SH-SY5Y (cell line): ENCODE data around the gene XDH.

Experiments
- GATA2 ChIP-seq: IDR thresholded peaks from 2 replicates; pipeline ENCODE4 v1.6.1; 2011; ENCODE audit warnings: mild to moderate bottlenecking, low read depth, low read length
- GATA3 ChIP-seq: IDR thresholded peaks from 2 replicates; pipeline ENCODE4 v1.6.1; 2011; ENCODE audit warnings: low read depth, mild to moderate bottlenecking, low read length, moderate library complexity

- TF ChIP-seq GATA2 (no peak), GATA3 (no peak)
Measured at GRCh38 chr2:31406593-31407385, 7.8 kb downstream of the XDH start.
